Large intestine (tissue), 12 donors: Measurements from ENCODE around the gene DRP2. TPM values are rescaled to one million over a fixed set of nuclear protein-coding genes. Genes with fewer than 3 reads are reported as not detected.
"Not testable (repeated sequence)": the region's sequence is repeated elsewhere in the genome, so short reads cannot be mapped to it uniquely, and the experiment has no call there.

ENCODE experiments used
- DNase-seq, 2 donors: peaks; one replicate each; pipeline versions ENCODE4 v3.0.0 to v3.0.0-alpha.2; 2013
- H3K27ac ChIP-seq: one replicate; pipeline ENCODE4 v1.5.1; 2013; ENCODE audit warnings: low read length
- H3K27me3 ChIP-seq: 2 replicates; pipeline ENCODE4 v1.6.1; 2013; ENCODE audit warnings: low read length; ENCODE audit not compliant: control insufficient read depth, insufficient read depth
- H3K36me3 ChIP-seq: 2 replicates; pipeline ENCODE4 v1.6.1; 2013; ENCODE audit warnings: low read length; ENCODE audit not compliant: control insufficient read depth, insufficient read depth
- H3K4me1 ChIP-seq: one replicate; pipeline ENCODE4 v1.6.1; 2013; ENCODE audit warnings: low read length; ENCODE audit not compliant: control insufficient read depth, insufficient read depth
- H3K4me3 ChIP-seq: one replicate; pipeline ENCODE4 v1.5.1; 2013; ENCODE audit warnings: low read length
- H3K9me3 ChIP-seq: one replicate; pipeline ENCODE4 v1.6.1; 2013; ENCODE audit warnings: mild to moderate bottlenecking, low read depth, low read length, moderate library complexity; ENCODE audit not compliant: control insufficient read depth
- WGBS: methylation state at CpG from one replicate; pipeline ENCODE4 v1.1.5; 2013; ENCODE audit warnings: low lambda C conversion rate; ENCODE audit not compliant: insufficient coverage; 5-methylcytosine and 5-hydroxymethylcytosine counted together
- long read RNA-seq, 11 donors: transcript quantifications; one replicate each; lab custom pipeline, GENCODE V29; 2026
- polyA plus RNA-seq: library from polyadenylated mRNA; unstranded; fragments of 120-200 nt; gene quantifications from one replicate; pipeline ENCODE4 v1.2.1, GENCODE V29; 2013

Gene DRP2, protein sequence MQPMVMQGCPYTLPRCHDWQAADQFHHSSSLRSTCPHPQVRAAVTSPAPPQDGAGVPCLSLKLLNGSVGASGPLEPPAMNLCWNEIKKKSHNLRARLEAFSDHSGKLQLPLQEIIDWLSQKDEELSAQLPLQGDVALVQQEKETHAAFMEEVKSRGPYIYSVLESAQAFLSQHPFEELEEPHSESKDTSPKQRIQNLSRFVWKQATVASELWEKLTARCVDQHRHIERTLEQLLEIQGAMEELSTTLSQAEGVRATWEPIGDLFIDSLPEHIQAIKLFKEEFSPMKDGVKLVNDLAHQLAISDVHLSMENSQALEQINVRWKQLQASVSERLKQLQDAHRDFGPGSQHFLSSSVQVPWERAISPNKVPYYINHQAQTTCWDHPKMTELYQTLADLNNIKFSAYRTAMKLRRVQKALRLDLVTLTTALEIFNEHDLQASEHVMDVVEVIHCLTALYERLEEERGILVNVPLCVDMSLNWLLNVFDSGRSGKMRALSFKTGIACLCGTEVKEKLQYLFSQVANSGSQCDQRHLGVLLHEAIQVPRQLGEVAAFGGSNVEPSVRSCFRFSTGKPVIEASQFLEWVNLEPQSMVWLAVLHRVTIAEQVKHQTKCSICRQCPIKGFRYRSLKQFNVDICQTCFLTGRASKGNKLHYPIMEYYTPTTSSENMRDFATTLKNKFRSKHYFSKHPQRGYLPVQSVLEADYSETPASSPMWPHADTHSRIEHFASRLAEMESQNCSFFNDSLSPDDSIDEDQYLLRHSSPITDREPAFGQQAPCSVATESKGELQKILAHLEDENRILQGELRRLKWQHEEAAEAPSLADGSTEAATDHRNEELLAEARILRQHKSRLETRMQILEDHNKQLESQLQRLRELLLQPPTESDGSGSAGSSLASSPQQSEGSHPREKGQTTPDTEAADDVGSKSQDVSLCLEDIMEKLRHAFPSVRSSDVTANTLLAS
- 2.1 TPM for polyA plus RNA-seq
- long read RNA-seq, donor 1: 0 reads
- long read RNA-seq, donor 2: 0 reads
- long read RNA-seq, donor 3: 0 reads
- long read RNA-seq, donor 4: 0 reads
- long read RNA-seq, donor 5: 0 reads
- long read RNA-seq, donor 6: 0 reads
- long read RNA-seq, donor 7: 0 reads
- long read RNA-seq, donor 8: 0 reads
- long read RNA-seq, donor 9: 0 reads
- long read RNA-seq, donor 10: 0 reads
- long read RNA-seq, donor 11: 0 reads

DNA sequence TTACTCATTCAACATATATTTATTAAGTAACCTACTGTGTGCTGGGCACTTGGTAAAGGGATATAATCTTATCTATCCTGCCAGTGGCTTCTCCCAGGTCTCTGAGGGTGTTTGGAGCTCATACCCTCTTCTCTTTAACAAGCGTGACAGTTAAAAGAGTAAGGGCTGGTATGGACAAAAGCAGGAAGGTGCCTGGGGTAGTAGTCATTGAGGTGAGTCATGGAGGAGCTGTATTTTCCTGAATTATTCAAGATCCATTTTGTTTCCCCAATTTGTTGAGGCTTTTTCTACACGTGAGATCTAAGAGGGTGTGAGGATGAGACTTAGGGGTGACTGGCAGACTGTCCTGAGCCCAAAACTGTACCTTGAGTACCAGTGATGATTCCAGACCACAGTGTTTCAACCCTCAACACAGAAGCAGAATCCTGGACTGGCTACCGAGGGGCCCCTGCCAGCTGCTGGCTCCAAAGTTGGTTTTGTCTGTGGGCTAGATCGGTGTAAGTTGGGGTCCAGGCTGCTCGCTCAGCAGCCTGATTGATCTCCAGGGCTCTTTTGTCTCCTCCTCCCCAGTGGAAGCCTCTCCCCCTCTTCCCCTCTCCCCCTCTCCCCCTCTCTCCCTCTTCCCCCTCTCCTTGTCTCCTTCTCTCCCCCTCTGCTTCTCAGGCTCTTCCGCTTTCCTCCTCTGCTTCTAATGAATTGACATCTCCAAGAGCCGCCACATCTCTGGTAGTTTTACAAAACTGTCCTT, at the start of gene DRP2:
Gene DRP2, plus strand, starts transcription at position 671 of the 748 bp plus-strand sequence. CDS start 11,862 bp downstream, outside the sequence.
- Histone ChIP-seq H3K4me3 (peak within 1 kb of the TSS; percentile 13), H3K4me1 (peaks cover 6% of the 10 kb centered on the region), H3K9me3 (no peaks in the 10 kb centered on the region), H3K27ac (peak within 1 kb of the TSS; percentile 48), H3K36me3 (no peaks in the 10 kb centered on the region), H3K27me3 (no peaks in the 10 kb centered on the region)
- no CpG with 5 or more reads among the region's 7 CpGs for WGBS
- DNase-seq: no peak

DNA sequence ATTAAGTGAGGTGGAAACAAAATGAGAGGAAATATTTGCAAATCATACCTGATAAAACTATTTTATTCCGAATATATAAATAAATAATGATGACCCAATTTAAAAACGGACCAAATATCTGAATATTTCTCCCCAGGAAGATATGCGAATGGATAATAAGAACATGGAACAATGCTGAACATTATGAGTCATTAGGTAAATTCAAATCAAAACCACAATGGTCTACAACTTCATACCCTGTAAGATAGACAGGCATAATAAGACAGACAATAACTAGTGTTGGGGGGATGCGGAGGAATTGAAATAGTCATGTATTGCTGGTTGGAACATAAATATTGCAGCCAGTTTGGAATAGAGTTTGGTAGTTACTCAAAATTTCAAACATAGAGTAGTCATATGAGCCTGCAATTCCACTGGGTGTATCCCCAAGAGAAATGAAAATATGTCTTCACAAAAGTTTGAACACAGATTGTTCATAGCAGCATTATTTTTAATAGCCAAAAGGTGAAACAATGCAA, 47.6 kb upstream of the DRP2 start:
- no peak for DNase-seq
- Histone ChIP-seq H3K27ac (no peak overlapping the region), H3K9me3 (no peaks in the 10 kb centered on the region), H3K27me3 (no peaks in the 10 kb centered on the region), H3K36me3 (no peaks in the 10 kb centered on the region), H3K4me1 (no peaks in the 10 kb centered on the region), H3K4me3 (no peak overlapping the region)
- 0% methylated on average over 1 of the region's 4 CpGs for WGBS

DNA sequence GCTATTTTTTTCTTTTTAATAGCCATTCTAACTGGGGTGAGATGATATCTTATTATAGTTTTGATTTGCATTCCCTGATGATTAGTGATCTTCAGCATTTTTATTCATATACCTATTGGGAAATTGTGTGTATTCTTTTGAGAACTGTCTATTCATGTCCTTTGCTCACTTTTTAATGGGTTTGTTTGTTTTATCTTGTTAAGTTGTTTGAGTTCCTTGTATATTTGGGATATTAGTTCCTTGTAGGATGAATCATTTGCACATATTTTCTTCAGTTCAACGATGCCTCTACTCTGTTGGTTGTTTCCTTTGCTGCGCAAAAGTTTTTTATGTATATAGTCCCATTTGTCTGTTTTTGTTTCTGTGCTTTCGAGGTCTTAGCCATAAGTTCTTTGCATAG, 43.1 kb upstream of the DRP2 start:
- Histone ChIP-seq H3K27me3 (no peaks in the 10 kb centered on the region), H3K36me3 (no peaks in the 10 kb centered on the region), H3K27ac (no peak overlapping the region), H3K4me1 (no peaks in the 10 kb centered on the region), H3K9me3 (no peaks in the 10 kb centered on the region), H3K4me3 (no peak overlapping the region)
- no peak for DNase-seq
- 100% methylated on average over 2 of the region's 3 CpGs for WGBS

DNA sequence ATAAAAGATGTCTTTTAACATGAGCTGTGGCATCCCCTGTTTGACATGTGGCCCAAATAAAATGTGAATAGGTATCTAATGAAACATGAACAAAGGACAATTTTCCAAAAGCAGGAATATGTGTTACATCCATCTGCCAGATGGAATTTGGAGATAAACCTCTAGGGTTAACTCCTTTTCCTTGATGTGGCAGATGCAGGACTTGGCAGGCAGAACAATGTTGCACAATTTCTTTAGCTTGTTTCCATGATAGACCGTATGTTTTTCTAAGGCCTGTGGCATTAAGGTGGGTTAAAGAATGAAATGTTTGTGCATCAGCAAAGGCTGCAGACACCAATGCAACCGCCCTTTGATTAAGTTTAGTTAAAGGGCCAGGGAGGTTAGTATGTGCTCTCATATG, 34.7 kb upstream of the DRP2 start:
- not testable (repeated sequence) for H3K36me3 ChIP-seq, H3K27me3 ChIP-seq, H3K9me3 ChIP-seq, DNase-seq, H3K4me1 ChIP-seq, H3K4me3 ChIP-seq, H3K27ac ChIP-seq
- WGBS: no CpG with 5 or more reads among the region's 2 CpGs

DNA sequence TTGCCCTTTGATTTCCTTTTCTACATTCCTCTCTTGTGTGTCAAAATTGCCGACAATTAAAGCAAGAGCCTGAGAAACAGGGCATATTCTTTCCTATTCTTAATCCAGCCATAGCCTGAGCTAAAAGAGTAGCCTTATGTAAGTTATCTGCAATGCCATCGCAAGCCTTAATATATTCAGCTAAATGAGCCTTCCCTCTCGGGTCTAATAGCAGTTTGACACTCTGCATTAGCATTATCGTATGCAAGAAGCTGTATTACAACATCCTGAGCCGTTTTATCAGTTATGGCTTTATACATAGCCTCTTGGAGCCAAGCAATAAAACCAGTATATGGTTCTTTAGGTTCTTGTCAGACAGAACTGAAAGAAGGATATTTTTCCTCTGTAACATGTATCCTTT, 31.6 kb upstream of the DRP2 start:
- H3K27me3 ChIP-seq, H3K27ac ChIP-seq, H3K4me3 ChIP-seq, H3K4me1 ChIP-seq, H3K9me3 ChIP-seq, H3K36me3 ChIP-seq: not testable (repeated sequence)
- WGBS: no CpG with 5 or more reads among the region's 5 CpGs
- DNase-seq: peak; percentile 6 to 27

DNA sequence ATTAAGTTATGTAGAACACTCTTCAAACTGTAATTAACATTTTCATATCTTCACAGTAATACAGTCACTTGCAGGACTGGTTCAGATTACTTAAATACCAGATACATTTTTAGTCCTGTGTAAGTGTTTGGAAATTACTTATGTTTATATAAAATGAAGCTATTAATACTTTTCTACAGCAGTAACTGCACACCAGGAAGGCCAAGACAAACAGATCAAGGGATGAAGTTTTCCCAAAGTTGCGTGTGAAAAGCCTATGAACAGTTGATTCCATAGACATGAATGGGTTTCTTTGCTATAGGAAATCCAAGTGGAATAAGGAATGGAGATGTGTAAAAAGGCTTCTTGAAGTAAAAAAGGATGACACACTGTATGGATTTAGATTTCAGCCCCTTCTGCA, 28.9 kb upstream of the DRP2 start:
- no peaks in the 10 kb centered on the region for H3K4me1 ChIP-seq
- no peak overlapping the region for H3K27ac ChIP-seq
- no peaks in the 10 kb centered on the region for H3K36me3 ChIP-seq
- DNase-seq: no peak
- no CpG with 5 or more reads among the region's 1 CpG for WGBS
- no peak overlapping the region for H3K4me3 ChIP-seq
- peaks cover 2% of the 10 kb centered on the region for H3K9me3 ChIP-seq
- no peaks in the 10 kb centered on the region for H3K27me3 ChIP-seq

DNA sequence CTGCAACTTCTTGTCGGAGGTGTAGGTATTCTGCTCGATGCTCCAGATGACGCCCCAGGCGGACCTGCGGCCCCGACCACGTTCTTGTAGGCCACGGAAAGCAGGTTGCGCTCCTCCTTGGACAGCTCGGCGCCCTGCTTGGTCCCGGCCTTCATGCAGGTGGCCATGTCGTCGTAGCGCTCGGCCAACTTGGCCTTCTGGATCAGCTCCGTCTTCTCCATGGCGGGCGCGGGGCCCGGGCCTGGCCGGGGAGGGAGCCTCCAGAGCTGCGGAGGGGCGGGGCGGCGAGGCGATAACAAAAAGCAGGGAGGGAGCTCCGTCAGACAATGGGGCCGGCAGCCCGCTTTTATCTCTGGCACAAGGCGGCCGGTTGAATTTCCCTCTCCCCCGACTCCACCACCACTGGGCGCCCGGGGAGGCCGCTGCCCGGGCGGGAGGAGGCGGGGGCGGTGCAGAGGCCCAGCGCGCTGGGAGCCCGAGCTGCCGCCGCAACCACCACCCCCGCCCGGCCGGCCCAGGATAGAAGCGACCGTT, 28.3 kb upstream of the DRP2 start:
- H3K4me1 ChIP-seq: no peaks in the 10 kb centered on the region
- H3K27ac ChIP-seq: no peak overlapping the region
- H3K4me3 ChIP-seq: peak overlapping the region; percentile 13
- WGBS: no CpG with 5 or more reads among the region's 50 CpGs
- peaks cover 2% of the 10 kb centered on the region for H3K9me3 ChIP-seq
- H3K27me3 ChIP-seq: no peaks in the 10 kb centered on the region
- H3K36me3 ChIP-seq: no peaks in the 10 kb centered on the region
- peak; percentile 4 to 30 for DNase-seq

DNA sequence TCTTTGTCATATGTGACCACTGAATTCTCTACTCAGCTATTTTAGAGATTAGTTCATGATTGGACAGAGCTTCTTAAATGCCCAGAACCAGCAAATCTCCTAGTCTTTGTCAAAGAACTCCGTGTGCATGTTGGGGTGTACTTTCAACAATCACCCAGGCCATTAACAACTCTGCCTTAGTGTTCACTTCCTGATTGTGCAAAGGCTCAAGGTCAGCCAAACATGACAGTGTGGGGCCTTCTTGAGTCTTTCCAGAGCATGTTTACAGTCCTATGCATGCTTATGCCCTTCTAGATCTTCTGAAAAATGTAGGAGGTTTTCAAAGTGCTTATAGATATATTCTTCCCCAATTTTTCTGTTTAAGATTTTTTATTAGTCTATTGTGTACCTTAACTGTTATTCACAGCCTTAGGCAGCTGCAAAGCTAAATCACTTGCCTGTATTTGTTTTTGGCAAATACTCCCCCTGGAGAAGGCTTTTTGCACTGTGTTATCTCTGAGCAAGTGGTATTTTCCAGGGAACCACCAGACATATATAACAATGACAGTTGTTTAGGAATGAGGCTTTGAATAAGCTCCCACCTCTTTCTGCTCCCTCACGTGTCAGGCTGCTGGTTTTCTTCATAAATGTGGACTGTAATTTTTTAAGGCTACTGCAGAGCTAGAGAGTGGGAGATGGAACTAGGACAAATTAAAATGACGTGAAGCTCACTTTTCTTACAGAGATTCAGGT, 24.0 kb upstream of the DRP2 start:
- Histone ChIP-seq H3K36me3 (no peaks in the 10 kb centered on the region), H3K4me3 (no peak overlapping the region), H3K4me1 (no peaks in the 10 kb centered on the region), H3K9me3 (no peaks in the 10 kb centered on the region), H3K27me3 (no peaks in the 10 kb centered on the region), H3K27ac (no peak overlapping the region)
- DNase-seq: peak in 1 of 2 donors; percentile 22
- no CpG with 5 or more reads among the region's 3 CpGs for WGBS

DNA sequence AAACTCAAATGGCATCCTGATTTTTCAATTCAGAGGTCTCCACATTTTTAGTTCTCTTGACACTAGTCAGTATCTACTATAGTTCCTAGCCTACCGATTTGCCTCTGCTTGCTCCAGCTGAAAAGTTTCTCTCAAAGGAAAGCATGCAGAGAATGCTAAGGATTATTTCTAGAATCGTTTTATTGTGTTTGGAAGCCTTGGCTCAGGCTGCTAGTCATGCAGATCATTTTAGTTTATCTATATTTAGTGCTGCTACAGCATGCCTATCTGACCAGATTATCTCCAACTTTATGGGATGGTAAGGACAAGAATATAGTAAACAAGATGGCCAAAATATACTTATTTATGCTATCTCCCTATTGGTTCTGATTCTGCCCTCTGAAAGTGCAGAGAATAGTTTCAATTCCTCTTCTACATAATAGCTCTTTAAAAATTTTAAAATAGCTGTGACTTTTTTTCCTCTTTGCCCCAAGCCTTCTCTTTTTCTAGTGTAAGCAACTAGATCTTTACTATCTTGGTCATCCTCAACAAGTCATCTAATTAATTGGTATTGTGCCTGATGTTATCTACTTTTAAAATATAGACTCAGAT, 15.7 kb upstream of the DRP2 start:
- Histone ChIP-seq H3K4me3 (no peak overlapping the region), H3K4me1 (no peaks in the 10 kb centered on the region), H3K27ac (no peak overlapping the region), H3K27me3 (no peaks in the 10 kb centered on the region), H3K9me3 (no peaks in the 10 kb centered on the region), H3K36me3 (no peaks in the 10 kb centered on the region)
- WGBS: no CpG with 5 or more reads among the region's 2 CpGs
- no peak for DNase-seq
